HG03520 (cell line): ENCODE measurements around the gene ANKRD13A.
A peak's percentile ranks its signal among the peaks of the same experiment; 100 is the strongest.
"Not testable (repeated sequence)": the region's sequence is repeated elsewhere in the genome, so short reads cannot be mapped to it uniquely, and the experiment has no call there.

Source experiments
- ATAC-seq: cut with Tn5 transposase; IDR thresholded peaks from one replicate; pipeline ENCODE4 v1.9.1; 2021; ENCODE audit warnings: mild to moderate bottlenecking, moderate library complexity; ENCODE audit not compliant: unreplicated experiment

The ANKRD13A gene

DNA sequence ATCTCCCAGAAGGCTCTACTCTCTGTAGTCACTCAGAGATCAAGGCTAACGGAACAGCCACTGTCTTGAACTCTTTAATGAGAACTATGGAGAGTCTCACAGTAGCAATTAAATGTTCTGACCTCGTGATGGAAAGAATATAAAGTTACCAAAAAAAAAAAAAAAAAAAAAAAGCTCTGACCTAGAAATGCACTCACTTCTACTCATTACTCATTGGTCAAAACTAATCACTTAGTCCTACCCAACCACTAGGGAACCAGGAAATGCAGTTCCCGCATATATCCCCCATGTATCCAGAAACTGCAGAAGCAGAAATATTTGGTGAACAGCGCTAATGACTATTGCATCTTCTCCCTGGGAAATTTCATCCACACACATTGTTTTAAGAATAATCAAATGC, 78.6 kb downstream of the ANKRD13A start:
- no peak for ATAC-seq

- ATAC-seq, result peak; percentile 72
These were observed 80.5 kb downstream of the ANKRD13A start for GRCh38 chr12:110079477-110080400.

DNA sequence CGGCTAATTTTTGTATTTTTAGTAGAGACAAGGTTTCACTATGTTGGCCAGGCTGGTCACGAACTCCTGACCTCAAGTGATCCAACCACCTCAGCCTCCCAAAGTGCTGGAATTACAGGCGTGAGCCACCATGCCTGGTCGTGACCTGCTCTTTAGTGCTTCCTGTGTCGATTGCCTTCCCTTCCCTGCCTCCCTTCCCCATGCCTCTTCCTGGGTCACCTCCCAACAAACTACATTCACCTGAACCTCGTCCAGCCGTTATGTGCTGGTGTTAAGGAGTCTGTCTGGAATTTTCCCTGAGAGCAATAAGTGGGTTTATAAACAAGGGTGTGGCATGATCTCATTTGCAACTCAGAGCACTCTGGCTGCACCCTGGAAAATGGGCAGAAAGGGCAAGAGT, 81.2 kb downstream of the ANKRD13A start:
- ATAC-seq, result no peak

DNA sequence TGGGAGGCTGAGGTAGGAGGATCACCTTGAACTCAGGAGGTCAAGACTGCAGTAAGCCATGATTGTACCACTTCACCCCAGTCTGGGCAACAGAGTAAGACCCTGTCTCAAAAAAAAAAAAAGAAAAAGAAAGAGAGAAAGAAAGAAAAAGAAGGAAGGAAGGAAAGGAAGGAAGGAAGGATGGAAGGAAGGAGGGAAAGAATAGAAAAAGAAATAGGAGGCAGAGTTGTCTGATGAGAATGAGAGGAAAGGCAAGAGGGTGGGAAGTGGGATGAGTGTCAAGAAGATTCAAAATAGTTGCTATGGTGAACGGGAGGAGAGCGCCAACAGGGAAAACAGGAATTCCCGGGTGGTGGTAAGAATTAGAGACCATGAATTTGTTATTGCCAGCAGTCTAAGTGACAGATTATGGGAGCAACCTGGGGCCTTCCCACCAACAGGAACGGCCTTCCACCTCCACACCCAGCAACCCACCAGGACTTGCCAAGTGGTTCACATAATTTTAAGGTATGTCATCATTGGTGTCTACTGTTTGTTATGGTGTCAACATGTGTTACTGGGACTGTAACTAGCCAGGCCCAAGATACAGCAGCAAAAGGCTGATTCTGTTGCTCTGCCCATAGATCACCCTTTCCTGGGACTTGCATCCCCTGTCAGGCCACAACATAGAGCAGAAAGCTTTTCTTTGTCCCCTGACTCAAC, 85.2 kb downstream of the ANKRD13A start:
- no peak for ATAC-seq

- not testable (repeated sequence) for ATAC-seq
These were observed 89.0 kb downstream of the ANKRD13A start for GRCh38 chr12:110088216-110088615.

DNA sequence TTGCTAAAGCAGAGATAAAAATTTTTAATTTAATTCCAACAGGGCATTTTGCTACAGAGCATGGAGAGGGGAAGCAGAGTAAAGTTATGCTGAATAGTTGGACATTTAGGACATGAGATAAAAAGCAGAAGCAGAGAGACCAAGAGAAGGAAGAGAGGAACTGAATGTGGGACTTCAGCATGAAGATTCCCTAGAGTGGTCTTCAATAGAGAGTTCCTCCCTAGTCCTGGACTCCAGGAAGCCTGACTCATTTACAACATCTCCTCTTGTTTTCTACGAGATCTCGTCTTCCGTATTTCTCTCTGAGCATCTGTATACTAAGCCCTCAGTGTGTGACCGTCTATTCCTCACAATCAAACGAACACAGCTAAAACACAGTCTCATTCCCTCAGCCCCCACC, 89.7 kb downstream of the ANKRD13A start:
- no peak for ATAC-seq
